NCI-H510A (cell line): ENCODE data around the gene CYP4B1.
"Not testable (repeated sequence)": the region's sequence is repeated elsewhere in the genome, so short reads cannot be mapped to it uniquely, and the experiment has no call there.

Experiments used
- DNase-seq: peaks from one replicate; lab custom pipeline; 2025; lab: John Stamatoyannopoulos, UW

The CYP4B1 gene

GRCh38 chr1:46816930-46817329 is 18.1 kb downstream of the CYP4B1 start:
- DNase-seq, result no peak

- no peak for DNase-seq
Measured at GRCh38 chr1:46817814-46818213, 19.0 kb downstream of the CYP4B1 start.

GRCh38 chr1:46818591-46818990 is 19.7 kb downstream of the CYP4B1 start:
- DNase-seq, result no peak

- no peak for DNase-seq
Measured at GRCh38 chr1:46819335-46819734, 20.5 kb downstream of the CYP4B1 start.

- DNase-seq, result no peak
Measured at GRCh38 chr1:46820076-46820475, 21.2 kb downstream of the CYP4B1 start.

GRCh38 chr1:46820560-46821060 is 21.8 kb downstream of the CYP4B1 start:
- DNase-seq, result peak; percentile 36

- DNase-seq, result no peak
Measured at GRCh38 chr1:46822248-46822826, 23.5 kb downstream of the CYP4B1 start.

- DNase-seq, result no peak
Measured at GRCh38 chr1:46823151-46823550, 24.3 kb downstream of the CYP4B1 start.

- DNase-seq, result not testable (repeated sequence)
Measured at GRCh38 chr1:46826892-46827291, 28.0 kb downstream of the CYP4B1 start.

- DNase-seq, result no peak
Measured at GRCh38 chr1:46830665-46831322, 31.9 kb downstream of the CYP4B1 start.

GRCh38 chr1:46835469-46835868 is 36.6 kb downstream of the CYP4B1 start:
- not testable (repeated sequence) for DNase-seq

- DNase-seq, result not testable (repeated sequence)
Measured at GRCh38 chr1:46846386-46846785, 47.5 kb downstream of the CYP4B1 start.

- DNase-seq, result not testable (repeated sequence)
Measured at GRCh38 chr1:46857660-46858065, 58.8 kb downstream of the CYP4B1 start.

GRCh38 chr1:46862348-46862747 is 63.5 kb downstream of the CYP4B1 start:
- no peak for DNase-seq
